8988T (cell line): ENCODE data around the gene SLC25A6.
"Not testable (repeated sequence)": the region's sequence is repeated elsewhere in the genome, so short reads cannot be mapped to it uniquely, and the experiment has no call there.

Experiments used
- DNase-seq: peaks from one replicate; pipeline ENCODE4 v3.0.0; 2011

SLC25A6 gene

DNA sequence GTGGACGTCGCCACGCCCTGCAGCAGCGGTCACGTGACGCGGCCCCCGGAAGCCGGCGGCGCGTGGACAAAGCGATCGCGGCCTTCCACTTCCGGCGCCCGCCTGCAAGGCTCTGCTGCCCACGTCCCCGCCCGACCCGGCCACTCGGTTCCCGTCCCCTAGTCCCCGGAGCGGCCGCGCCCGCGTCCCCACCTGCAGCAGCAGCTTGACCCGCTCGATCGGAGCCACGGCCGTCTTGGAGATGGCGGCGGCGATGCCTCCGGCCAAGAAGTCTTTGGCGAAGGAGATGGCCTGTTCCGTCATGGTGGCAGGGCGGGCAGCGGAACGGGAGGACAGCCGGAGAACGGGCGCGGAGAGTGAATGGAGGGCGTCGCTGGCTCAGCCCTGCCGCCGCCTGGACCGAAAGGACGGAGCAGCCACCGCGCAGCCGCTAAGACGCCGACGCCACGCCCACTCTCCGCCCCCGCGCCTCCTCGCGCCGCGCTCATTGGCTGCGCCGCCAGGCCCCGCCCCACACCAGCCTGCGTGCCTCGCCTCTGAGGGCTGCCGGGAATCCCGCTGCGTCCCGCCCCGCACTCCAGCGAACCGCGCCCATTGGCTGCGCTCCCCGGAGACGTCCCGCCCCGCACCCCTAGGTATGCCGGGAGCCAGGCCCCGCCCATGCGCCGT is at the start of gene SLC25A6:
Gene SLC25A6 (minus strand): TSS at position 407 of the 669 bp plus-strand sequence. CDS start 104 bp downstream, at position 303.
- peak; percentile 95 for DNase-seq

DNA sequence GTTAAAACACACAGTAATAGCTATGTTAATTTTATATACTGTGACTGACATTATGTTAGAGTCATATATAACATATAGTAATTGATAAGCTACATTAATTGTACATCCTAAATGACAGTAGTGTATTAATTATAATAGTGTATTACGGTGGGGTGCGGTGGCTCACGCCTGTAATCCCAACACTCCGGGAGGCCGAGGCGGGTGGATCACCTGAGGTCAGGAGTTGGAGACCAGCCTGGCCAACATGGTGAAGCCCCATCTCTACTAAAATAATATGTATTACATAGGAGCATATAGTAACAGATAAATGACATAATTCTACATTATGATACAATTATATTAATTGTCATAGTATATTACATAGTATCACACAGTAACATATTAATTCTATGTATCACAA is 48.6 kb upstream of the SLC25A6 start:
- no peak for DNase-seq

DNA sequence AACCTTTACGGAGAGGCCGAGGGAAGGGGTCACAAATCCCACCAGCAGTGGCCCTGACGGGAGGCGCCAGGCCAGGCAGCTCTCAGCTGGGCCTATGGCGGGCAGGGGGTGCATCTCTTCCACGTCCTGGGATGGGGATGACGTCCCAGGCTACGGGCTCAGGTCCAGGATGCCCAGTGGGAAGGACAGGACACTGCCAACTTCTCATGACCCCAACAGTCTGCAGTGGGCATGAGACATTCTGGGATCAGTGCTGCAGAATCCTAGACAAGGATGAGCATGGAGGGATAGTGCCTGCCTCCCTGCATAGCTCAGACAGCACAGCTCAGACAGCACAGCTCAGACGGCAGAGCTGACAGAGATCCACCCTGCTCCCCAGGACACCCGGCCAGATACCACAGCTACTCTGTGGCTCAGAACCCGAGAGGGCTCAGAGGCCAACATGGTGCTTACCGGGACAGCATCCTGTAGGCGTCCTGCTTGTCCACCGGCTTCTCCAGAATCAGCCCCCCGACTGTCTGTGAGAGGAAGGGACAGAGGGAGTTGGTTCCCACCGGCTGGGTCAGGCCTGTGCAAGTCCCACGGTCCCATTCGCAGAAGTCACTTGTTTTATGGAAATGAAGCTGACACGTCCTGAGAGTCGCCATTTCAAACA is 43.5 kb upstream of the SLC25A6 start:
- no peak for DNase-seq

DNA sequence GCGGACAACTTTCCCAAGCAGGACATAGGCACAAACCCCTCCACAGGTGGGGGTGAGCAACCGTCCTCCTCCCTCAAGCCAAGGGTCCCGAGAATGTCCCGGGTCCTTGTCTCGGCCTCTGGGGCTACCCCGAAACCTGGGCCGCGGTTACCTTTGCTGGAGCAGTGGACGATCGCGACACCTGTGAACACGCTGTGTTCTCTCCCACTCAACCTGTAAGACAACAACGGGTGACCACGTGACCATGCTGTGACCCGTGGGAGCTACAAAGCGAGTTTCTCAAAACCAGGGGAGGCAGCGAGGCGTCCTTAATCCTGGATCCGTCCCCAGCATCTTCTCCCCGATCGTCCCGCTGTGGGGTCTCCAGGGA is 42.9 kb upstream of the SLC25A6 start:
- no peak for DNase-seq

DNA sequence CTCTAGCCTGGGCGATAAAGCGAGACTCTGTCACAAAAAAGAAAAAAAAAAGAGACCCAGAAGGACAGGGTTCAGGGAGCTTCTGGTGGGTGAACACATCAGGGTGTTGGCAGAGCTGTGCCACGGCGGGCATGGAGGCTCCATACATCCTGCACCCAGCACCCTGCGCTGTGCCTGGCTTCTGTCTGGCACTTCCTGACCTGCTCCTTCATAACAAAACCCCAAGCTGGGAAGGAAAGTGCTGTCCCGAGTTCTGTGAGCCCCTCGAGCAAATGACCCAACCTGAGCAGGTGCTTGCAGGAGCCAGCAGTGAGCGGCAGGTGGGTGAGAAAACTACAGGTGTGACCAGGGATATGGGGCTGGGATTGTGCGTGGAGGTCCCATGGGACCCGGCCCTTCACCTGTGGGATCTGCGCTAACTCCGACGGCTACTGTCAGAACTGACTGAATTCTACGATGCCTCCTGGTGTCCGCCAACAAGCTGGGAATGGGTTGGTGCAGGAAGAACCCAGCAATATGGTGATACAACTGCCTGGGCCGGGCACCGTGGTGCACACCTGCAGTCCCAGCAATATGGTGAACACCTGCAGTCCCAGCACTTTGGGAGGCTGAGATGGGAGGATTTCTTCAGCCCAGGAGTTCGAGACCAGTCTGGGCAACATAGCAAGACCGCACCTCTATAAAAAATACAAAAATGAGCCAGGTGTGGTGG is 41.9 kb upstream of the SLC25A6 start:
- DNase-seq = no peak

DNA sequence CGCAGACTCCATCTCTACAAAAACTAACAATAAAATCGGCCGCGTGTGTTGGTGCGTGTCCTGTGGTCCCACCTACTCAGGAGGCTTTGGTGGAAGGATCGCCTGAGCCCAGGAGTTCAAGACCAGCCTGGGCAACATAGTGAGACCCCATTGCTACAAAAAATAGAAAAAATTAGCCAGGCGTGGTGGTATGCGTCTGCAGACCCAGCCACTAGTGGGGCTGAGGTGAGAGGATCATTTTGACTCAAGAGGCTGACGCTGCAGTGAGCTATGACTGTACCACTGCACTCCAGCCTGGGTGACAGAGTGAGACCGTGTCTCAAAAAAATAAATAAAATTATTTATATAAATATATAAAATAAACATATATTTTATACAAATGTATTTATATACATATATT is 38.5 kb upstream of the SLC25A6 start:
- no peak for DNase-seq

DNA sequence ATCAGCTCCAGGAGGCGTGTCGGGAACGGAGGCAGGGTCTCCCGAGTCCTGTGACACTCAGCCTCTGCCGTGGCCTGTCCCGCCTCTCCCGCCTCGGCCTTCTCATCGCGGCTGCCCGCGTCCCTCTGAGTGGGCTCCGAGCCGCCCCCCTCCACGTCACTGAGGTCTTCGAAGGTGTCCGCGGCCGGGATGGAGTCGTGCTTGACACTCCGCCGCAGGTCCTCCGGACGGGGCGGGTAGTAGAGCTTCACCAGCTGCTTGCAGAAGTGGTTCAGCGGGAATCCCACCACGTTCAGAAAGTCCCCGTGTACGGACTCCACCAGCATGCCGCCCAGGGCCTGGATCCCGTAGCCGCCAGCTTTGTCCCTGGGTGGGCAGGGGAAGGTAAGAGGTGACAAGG is 35.8 kb upstream of the SLC25A6 start:
- DNase-seq = no peak

DNA sequence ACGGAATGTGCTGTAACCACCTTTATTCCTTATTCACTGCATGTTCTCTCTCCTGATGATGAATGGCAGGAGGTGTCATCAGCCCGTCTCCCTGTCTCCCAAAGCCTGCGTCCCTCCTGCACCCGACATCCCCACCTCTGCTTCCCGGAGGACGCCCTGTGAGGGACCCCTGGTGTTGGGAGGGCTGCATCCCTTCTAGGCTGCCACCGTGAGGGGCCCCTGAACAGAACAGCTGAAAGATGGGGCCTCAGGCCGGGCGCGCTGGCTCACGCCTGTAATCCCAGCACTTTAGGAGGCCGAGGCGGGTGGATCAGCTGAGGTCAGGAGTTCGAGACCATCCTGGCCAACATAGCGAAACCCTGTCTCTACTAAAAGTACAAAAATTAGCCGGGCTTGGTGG is 34.4 kb upstream of the SLC25A6 start:
- not testable (repeated sequence) for DNase-seq

DNA sequence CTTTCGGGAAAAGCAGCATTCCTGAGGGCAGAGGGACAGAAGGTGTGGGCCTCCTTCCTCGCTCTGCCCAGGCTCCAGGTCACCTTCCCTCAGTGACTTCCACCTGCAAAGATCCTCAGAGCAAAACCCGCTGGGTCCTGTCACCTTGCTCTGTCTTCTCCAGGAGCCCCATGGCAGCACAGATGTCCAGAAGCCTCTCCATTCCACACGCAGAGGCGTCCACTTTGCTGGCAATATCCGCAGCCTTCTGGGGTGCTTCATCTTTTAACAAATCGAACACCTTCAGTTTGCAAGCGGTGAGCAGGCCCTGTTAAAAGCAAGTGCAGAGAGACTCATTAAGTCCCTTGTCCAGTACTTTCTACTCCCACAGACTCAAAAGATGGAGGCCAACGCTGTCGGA is 33.5 kb upstream of the SLC25A6 start:
- no peak for DNase-seq

DNA sequence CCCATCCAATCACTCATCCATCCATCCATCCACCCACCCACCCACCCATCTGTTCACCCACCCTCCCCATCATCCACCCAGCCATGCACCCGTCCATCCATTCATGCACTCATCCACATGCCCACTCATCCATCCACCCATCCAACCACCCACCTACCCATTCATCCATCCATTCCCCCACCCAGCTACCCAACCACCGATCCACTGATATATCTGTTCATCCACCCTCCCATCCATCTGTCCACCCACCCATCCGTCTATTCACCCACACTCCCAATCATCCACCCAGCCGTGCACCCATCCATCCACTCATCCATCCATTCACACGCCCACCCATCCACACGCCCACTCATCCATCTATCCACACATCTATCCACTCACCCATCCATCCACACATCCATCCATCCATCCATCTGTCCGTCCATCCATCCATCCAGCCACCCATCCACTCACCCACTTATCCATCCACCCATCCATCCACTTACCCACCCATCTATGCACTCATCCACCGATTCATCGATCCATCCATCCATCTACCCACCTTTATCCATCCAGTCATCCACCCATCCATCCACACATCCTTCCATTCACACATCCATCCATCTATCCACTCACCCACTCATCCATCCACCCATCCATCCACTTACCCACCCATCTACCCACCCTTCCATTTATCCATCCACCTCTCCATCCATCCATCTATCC is 32.4 kb upstream of the SLC25A6 start:
- no peak for DNase-seq

DNA sequence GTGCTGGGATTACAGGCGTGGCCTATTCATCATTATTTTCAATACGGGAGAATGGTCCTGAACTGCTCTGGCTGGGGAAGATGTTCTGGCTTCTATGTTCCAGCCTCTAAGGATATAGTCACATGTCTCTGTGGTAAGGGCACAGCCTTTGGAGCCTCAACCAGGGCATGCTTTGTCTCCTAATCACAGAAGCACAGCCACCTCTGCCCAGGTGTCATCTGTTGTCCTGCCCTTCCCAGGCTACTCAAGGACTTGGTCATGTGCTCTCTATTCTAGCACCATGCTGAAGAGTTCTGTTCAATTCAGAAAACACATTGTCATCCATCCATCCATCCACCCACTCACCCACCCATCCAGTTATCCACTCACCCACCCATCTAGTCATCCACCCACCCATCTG is 31.3 kb upstream of the SLC25A6 start:
- no peak for DNase-seq

DNA sequence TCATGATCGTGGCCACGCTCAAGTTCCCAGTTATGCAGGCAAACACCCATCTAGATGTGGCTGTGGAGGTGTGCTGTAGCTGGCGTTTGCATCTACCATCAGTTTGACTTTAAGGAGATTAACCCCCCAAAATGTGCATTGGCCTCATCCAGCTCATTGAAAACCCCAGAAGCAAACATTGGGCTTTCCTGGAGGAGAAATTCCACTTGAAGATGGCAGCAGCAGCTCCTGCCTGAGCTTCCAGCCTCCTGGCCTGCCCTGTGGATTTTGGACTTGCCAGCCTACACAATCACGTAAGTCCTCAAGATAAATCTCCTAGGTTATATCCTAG is 30.2 kb upstream of the SLC25A6 start:
- DNase-seq = no peak

DNA sequence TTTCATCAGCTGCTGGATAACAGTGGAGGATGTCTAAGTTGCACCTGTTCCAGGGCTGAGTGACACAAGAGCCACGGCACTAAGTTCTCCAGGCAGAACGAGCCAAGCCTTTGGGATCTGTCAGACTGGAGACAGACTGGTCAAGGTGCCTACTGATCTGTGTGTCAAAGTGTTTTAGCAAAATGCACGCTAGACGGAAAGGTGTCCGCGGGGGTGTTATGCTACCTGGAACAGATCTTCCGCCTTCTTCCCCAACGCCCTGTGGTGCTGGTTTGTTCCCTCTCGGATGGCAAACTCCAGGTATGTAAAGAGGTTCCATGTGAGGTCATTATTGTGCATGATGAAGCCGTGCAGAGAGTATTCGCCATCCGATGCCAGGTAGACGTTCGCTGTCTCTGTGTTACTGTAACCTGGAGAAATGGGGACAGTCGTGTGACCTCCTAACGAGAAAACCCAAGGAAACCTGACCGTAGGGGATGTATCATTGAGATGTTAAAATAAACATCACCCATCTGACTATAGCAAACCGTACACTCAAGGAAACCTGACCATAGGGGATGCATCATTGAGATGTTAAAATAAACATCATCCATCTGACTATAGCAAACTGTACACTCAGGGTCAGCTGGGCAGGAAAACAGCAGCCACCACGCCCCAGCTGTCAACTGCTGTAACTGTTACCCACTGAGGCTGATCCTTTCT is 29.7 kb upstream of the SLC25A6 start:
- no peak for DNase-seq

DNA sequence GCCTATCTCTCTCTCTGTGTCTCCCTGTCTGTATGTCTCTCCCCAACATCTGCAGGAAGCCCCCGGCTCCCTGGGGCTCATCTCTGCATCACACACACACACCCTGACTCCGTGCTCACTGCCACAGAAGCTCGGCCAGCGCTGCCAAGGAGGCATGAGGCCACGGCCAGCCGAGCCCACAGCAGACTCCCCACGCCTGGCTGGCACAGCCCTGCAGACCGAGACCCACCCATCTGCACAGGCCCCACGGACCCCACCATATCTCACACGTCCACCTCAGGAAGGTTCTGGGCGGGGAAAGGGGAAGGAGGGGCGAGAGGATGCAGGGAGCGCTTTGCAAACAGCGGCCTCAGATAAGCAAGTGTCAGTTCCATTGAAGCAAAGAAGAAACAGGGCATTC is 28.5 kb upstream of the SLC25A6 start:
- no peak for DNase-seq

DNA sequence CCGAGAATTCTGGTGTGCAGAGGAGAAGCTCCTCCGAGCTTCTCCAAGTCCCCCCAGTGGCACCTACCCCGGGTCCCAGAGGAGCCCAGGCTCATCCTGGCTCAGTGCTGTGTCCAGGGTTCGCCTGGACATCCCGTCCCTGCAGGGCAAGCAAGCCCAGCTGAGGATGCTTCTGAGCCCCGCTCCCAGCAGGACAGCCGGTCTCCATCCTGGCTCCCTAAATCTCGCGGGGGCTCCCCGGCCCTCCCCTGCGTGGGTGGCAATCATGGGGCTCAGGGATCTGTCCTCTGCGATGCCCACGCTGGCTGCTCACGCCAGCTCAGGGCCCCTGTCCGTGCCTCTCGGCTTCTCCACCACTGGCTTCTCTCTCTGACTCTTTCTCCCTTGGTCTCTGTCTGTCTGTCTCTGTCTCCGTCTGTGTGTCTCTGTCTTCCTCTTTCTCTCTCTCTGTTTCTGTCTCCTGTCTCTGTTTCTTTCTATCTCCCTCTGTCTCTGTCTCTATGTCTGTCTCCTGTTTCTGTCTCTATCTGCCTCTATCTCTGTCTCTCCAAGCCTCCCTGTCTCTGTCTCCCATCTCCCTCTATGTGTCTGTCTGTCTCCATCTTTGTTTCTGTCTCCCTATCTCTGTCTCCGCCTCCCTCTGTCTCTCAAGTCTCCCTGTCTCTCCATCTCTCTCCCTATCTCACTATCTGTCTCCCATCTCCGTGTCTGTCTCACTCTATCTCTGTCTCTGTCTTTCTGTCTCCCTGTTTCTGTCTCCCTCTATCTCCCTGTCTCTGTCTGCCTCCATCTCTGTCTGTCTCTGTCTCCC is 27.8 kb upstream of the SLC25A6 start:
- no peak for DNase-seq

DNA sequence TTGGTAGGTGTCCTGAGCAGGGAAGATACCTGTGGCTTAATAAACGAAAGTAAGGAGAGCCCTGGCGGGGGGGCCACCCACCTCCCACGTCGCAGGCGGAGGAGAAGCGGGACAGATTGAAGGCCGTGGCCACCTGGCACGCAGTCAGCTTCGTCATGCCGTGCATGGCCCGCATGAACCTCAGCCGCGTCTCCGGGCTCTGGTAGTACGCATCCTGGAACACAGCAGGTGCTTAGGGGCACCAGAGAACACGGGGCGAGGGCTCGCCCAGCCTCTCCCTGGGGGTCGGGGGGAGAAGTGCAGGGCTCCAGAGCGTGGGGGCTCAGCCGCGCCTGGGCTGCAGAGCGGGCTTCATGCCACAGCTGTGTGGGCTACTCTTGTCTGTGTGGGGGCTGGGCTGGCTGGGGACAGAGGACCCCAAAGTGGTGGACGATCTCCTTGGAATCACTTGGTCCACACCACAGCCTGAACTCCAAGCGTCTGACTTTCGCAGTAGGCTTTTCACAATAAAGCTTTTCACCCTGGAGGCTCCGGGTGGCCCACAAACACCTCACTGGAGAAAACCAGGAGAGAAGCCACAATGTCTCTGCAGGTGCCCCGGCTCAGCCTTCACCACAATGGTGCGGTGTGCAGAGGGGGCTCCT is 27.1 kb upstream of the SLC25A6 start:
- DNase-seq = no peak

DNA sequence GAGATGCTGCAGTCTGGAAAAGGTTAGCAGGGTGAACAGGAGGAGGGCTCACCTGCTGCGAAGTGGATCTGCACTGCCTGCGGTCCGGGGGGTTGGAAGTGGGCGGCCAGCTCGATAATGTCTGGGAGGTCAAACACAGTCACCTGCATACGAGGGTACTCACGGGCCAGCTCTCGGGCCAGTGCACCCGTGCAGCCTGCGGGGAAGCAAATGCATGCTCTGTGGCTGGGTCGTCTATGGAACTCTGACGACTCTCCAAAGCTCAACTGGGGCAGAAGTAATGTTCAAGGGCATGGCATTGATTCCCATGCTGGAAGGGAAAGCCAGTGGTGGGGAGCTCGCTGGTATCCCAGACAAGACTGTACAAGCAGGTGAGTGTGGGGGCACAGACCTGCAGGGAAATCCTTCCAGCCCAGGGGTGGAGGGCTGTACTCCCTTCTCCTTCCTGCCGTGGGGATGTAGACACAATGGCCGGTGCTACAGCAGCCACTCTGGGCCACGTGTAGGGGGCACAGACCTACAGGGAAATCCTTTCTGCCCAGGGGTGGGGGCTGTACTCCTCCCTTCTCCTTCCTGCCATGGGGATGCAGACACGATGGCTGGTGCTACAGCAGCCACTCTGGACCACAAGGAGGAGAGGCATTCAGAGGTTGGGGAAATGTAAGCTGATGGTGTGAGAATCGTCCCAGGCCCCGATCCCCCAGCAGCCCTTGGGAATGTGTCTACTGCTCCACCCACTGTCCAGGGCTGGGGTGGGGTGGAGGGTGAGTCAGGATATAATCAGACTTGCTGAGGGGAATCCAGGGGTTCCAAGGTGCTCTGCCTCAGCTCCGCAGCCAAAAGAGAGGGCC is 26.2 kb upstream of the SLC25A6 start:
- no peak for DNase-seq

DNA sequence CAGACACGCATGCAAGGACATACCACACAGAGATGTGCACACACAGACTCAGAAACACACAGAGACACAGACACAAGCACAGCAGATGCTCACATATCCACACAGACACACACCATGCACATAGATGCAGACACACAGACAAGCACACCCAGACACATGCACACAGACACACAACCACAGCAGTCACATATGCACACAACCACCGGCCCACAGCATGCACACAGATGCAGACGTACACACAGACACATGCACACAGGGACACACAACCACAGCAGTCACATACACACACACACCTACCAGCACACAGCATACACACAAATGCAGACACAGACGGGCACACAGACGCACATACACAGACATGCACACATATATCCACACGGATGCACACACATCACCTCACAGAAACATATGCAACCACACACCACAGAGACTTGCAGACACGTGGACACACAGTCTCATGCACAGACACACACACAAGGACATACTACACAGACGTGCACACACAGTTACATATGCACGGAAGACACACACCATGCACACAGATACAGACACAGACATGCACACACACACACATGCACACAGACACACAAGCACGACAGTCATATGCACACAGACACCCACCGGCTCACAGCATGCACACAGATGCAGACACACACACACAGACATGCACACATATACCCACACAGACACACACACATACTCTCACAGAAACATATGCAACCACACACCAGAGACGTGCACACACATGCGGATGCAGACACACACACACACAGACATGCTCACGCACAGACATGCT is 25.2 kb upstream of the SLC25A6 start:
- DNase-seq = no peak

DNA sequence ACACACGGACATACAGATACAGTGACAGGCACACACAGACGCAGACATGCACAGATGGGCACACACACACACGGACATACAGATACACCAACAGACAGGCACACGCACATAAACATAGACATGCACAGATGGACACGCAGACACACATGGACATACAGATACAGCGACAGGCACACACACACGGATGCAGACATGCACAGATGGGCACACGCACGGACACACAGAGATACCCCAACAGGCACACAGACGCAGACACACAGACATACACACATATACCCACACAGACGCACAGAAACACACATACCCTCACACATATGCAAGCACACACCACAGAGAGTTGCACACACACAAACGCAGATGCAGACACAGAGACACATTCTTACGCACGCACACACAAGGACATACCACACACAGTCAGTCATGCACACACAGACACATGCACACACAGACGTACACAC is 24.4 kb upstream of the SLC25A6 start:
- DNase-seq = no peak
